Skeletal muscle satellite cell (primary cell): ENCODE measurements around the gene STXBP5.

Source experiments
- H3K27me3 ChIP-seq: 2 replicates; pipeline ENCODE4 v1.7.0; 2013; ENCODE audit warnings: low read length; ENCODE audit not compliant: control insufficient read depth, insufficient read depth
- H3K36me3 ChIP-seq: 2 replicates; pipeline ENCODE4 v1.7.0; 2013; ENCODE audit warnings: mild to moderate bottlenecking, control low read depth, low read length; ENCODE audit not compliant: insufficient read depth
- H3K4me1 ChIP-seq: 2 replicates; pipeline ENCODE4 v1.7.0; 2013; ENCODE audit warnings: low read length; ENCODE audit not compliant: control insufficient read depth, insufficient read depth
- H3K4me2 ChIP-seq: 2 replicates; pipeline ENCODE4 v1.7.0; 2013; ENCODE audit warnings: mild to moderate bottlenecking, low read length
- H3K4me3 ChIP-seq: 2 replicates; pipeline ENCODE4 v1.7.0; 2013; ENCODE audit warnings: low read length
- H3K9ac ChIP-seq: 2 replicates; pipeline ENCODE4 v1.7.0; 2013; ENCODE audit warnings: mild to moderate bottlenecking, low read depth, low read length, moderate library complexity
- H3K9me3 ChIP-seq: replicated peaks from 2 replicates; pipeline ENCODE4 v1.7.0; 2013; ENCODE audit warnings: mild to moderate bottlenecking, control low read depth, low read length

STXBP5 gene

GRCh38 chr6:147214248-147215227 lies 10.3 kb downstream of the STXBP5 start:
- H3K36me3 ChIP-seq, result peaks cover 60% of the 10 kb centered on the region
- H3K4me1 ChIP-seq, result peaks cover 30% of the 10 kb centered on the region
- H3K9me3 ChIP-seq, result no peaks in the 10 kb centered on the region
- H3K4me3 ChIP-seq, result no peak overlapping the region
- H3K4me2 ChIP-seq, result no peak overlapping the region
- H3K27me3 ChIP-seq, result no peaks in the 10 kb centered on the region
- H3K9ac ChIP-seq, result no peak overlapping the region

GRCh38 chr6:147216915-147217314 lies 12.7 kb downstream of the STXBP5 start:
- H3K27me3 ChIP-seq, result no peaks in the 10 kb centered on the region
- no peak overlapping the region for H3K9ac ChIP-seq
- H3K4me1 ChIP-seq, result peaks cover 19% of the 10 kb centered on the region
- H3K36me3 ChIP-seq, result peaks cover 62% of the 10 kb centered on the region
- H3K9me3 ChIP-seq, result no peaks in the 10 kb centered on the region
- H3K4me2 ChIP-seq, result no peak overlapping the region
- H3K4me3 ChIP-seq, result no peak overlapping the region

GRCh38 chr6:147217840-147218404 lies 13.7 kb downstream of the STXBP5 start:
- H3K4me2 ChIP-seq, result no peak overlapping the region

GRCh38 chr6:147218797-147219196 lies 14.6 kb downstream of the STXBP5 start:
- Histone ChIP-seq H3K9me3 (no peaks in the 10 kb centered on the region), H3K4me1 (peaks cover 13% of the 10 kb centered on the region), H3K4me3 (no peak overlapping the region), H3K4me2 (no peak overlapping the region), H3K36me3 (peaks cover 68% of the 10 kb centered on the region), H3K27me3 (no peaks in the 10 kb centered on the region), H3K9ac (no peak overlapping the region)

More at GRCh38 chr6:147217840-147218404, 13.7 kb downstream of the STXBP5 start:
- no peaks in the 10 kb centered on the region for H3K9me3 ChIP-seq
- no peaks in the 10 kb centered on the region for H3K27me3 ChIP-seq
- no peak overlapping the region for H3K4me3 ChIP-seq
- no peak overlapping the region for H3K9ac ChIP-seq
- H3K4me1 ChIP-seq, result peaks cover 20% of the 10 kb centered on the region
- H3K36me3 ChIP-seq, result peaks cover 62% of the 10 kb centered on the region

GRCh38 chr6:147219463-147219862 lies 15.2 kb downstream of the STXBP5 start:
- Histone ChIP-seq H3K9me3 (no peaks in the 10 kb centered on the region), H3K36me3 (peaks cover 73% of the 10 kb centered on the region), H3K4me2 (no peak overlapping the region), H3K9ac (no peak overlapping the region), H3K4me1 (peaks cover 6% of the 10 kb centered on the region), H3K27me3 (no peaks in the 10 kb centered on the region), H3K4me3 (no peak overlapping the region)

- peaks cover 72% of the 10 kb centered on the region for H3K36me3 ChIP-seq
- H3K4me3 ChIP-seq, result no peak overlapping the region
- no peaks in the 10 kb centered on the region for H3K9me3 ChIP-seq
- peaks cover 6% of the 10 kb centered on the region for H3K4me1 ChIP-seq
- H3K9ac ChIP-seq, result no peak overlapping the region
- no peaks in the 10 kb centered on the region for H3K27me3 ChIP-seq
- no peak overlapping the region for H3K4me2 ChIP-seq
Measured at GRCh38 chr6:147220345-147220744, 16.1 kb downstream of the STXBP5 start.

GRCh38 chr6:147221739-147222138 lies 17.5 kb downstream of the STXBP5 start:
- peaks cover 6% of the 10 kb centered on the region for H3K4me1 ChIP-seq
- no peak overlapping the region for H3K4me3 ChIP-seq
- no peaks in the 10 kb centered on the region for H3K27me3 ChIP-seq
- H3K4me2 ChIP-seq, result no peak overlapping the region
- peaks cover 84% of the 10 kb centered on the region for H3K36me3 ChIP-seq
- H3K9ac ChIP-seq, result no peak overlapping the region
- no peaks in the 10 kb centered on the region for H3K9me3 ChIP-seq

GRCh38 chr6:147222160-147222838 lies 18.1 kb downstream of the STXBP5 start:
- no peak overlapping the region for H3K4me3 ChIP-seq
- H3K27me3 ChIP-seq, result no peaks in the 10 kb centered on the region
- no peak overlapping the region for H3K4me2 ChIP-seq
- no peak overlapping the region for H3K9ac ChIP-seq
- peaks cover 6% of the 10 kb centered on the region for H3K4me1 ChIP-seq
- no peaks in the 10 kb centered on the region for H3K9me3 ChIP-seq
- H3K36me3 ChIP-seq, result peaks cover 88% of the 10 kb centered on the region

GRCh38 chr6:147223736-147224135 lies 19.5 kb downstream of the STXBP5 start:
- Histone ChIP-seq H3K4me1 (peaks cover 6% of the 10 kb centered on the region), H3K36me3 (peaks cover 91% of the 10 kb centered on the region), H3K9me3 (no peaks in the 10 kb centered on the region), H3K4me3 (no peak overlapping the region), H3K27me3 (no peaks in the 10 kb centered on the region), H3K9ac (no peak overlapping the region), H3K4me2 (no peak overlapping the region)

GRCh38 chr6:147226163-147226724 lies 22.0 kb downstream of the STXBP5 start:
- Histone ChIP-seq H3K4me3 (no peak overlapping the region), H3K36me3 (peaks cover 79% of the 10 kb centered on the region), H3K4me1 (peaks cover 6% of the 10 kb centered on the region), H3K9ac (no peak overlapping the region), H3K4me2 (no peak overlapping the region), H3K9me3 (no peaks in the 10 kb centered on the region), H3K27me3 (no peaks in the 10 kb centered on the region)

- Histone ChIP-seq H3K9ac (no peak overlapping the region), H3K4me1 (peaks cover 5% of the 10 kb centered on the region), H3K4me3 (no peak overlapping the region), H3K36me3 (peaks cover 73% of the 10 kb centered on the region), H3K9me3 (no peaks in the 10 kb centered on the region), H3K4me2 (no peak overlapping the region), H3K27me3 (no peaks in the 10 kb centered on the region)
Measured at GRCh38 chr6:147226877-147227276, 22.7 kb downstream of the STXBP5 start.
